GM12878 (cell line): ENCODE measurements around the gene TNFSF12. TPM values are rescaled to one million over a fixed set of nuclear protein-coding genes. Genes with fewer than 3 reads are reported as not detected.
A peak's percentile ranks its signal among the peaks of the same experiment; 100 is the strongest.

Source experiments
- ASH2L ChIP-seq: fragments of 300-600, 200-600 bp; sonication (generic); IDR thresholded peaks from 2 replicates; pipeline ENCODE4 v1.6.1; 2017; ENCODE audit warnings: low read depth, mild to moderate bottlenecking, borderline replicate concordance
- BCLAF1 ChIP-seq: fragments of 450-650 bp; IDR thresholded peaks from 2 replicates; pipeline ENCODE4 v1.6.1; 2017; ENCODE audit warnings: antibody characterized with exemption, mild to moderate bottlenecking, moderate library complexity
- E2F8 ChIP-seq: fragments of 450-650 bp; IDR thresholded peaks from 2 replicates; pipeline ENCODE4 v1.6.1; 2018; ENCODE audit warnings: mild to moderate bottlenecking, low read depth, moderate library complexity; ENCODE audit not compliant: partially characterized antibody
- ELK1 ChIP-seq: IDR thresholded peaks from 2 replicates; pipeline ENCODE4 v1.6.1; 2012; ENCODE audit warnings: low read depth, low read length, improper control_type of control experiment
- EP300 ChIP-seq, 2 experiments: fragments of 150-350 bp in 1 of 2; IDR thresholded peaks; 2 replicates each; pipeline ENCODE4 v1.6.1; 2011 to 2012; ENCODE audit warnings: low read depth in 2 of 2, low read length in 2 of 2, borderline replicate concordance in 1 of 2, improper control_type of control experiment in 1 of 2, inconsistent platforms in 1 of 2; ENCODE audit not compliant: control insufficient read depth in 1 of 2
- HDAC6 ChIP-seq: fragments of 200-600 bp; sonication (generic); IDR thresholded peaks from one replicate; pipeline ENCODE4 v1.8.0; 2017; ENCODE audit warnings: antibody characterized with exemption; ENCODE audit not compliant: unreplicated experiment
- KLF5 ChIP-seq: fragments of 450-650 bp; IDR thresholded peaks from 2 replicates; pipeline ENCODE4 v1.6.1; 2014; ENCODE audit warnings: mild to moderate bottlenecking; ENCODE audit not compliant: partially characterized antibody
- PAX5 ChIP-seq: IDR thresholded peaks from 2 replicates; pipeline ENCODE4 v1.6.1; 2011; ENCODE audit warnings: low read depth, low read length, borderline replicate concordance
- POLR2AphosphoS2 ChIP-seq: IDR thresholded peaks from 2 replicates; pipeline ENCODE4 v1.6.1; 2011; ENCODE audit warnings: low read depth, mild to moderate bottlenecking, low read length, improper control_type of control experiment, moderate library complexity
- POLR2AphosphoS5 ChIP-seq: IDR thresholded peaks from 2 replicates; pipeline ENCODE4 v1.6.1; 2011; ENCODE audit warnings: mild to moderate bottlenecking, low read length, inconsistent platforms
- RELB ChIP-seq: fragments of 450-650 bp; IDR thresholded peaks from 2 replicates; pipeline ENCODE4 v1.6.1; 2017; ENCODE audit warnings: low read depth, mild to moderate bottlenecking, moderate library complexity
- SMAD1 ChIP-seq: fragments of 450-650 bp; IDR thresholded peaks from 2 replicates; pipeline ENCODE4 v1.6.1; 2018; ENCODE audit warnings: mild to moderate bottlenecking, low read depth; ENCODE audit not compliant: partially characterized antibody
- SMAD5 ChIP-seq: IDR thresholded peaks from 2 replicates; pipeline ENCODE4 v1.6.1; 2016; ENCODE audit warnings: antibody characterized with exemption, low read depth
- TCF3 ChIP-seq: IDR thresholded peaks from 2 replicates; pipeline ENCODE4 v1.6.1; 2012; ENCODE audit warnings: low read depth, mild to moderate bottlenecking, low read length, borderline replicate concordance; ENCODE audit not compliant: insufficient read depth
- ZNF592 ChIP-seq: fragments of 450-650 bp; IDR thresholded peaks from 2 replicates; pipeline ENCODE4 v1.6.1; 2017; ENCODE audit warnings: mild to moderate bottlenecking, moderate library complexity
- polyA plus RNA-seq, 11 experiments: library from polyadenylated mRNA; depleted of rRNA in 4 of 11; unstranded in 6 of 11; stranded (reverse) in 5 of 11; fragments of >200 nt; fragmentation: Nextera tagmentation in 4 of 11; fragmentation: Illumina TruSeq in 1 of 11; extraction: Ambion mirVana in 4 of 11; extraction: Trizol in 1 of 11; gene quantifications; 1 replicate in 1 of 11; 2 replicates in 10 of 11; pipeline versions ENCODE4 v1.2.1 to v1.2.3, GENCODE V29; 2011 to 2016; ENCODE audit warnings: inconsistent platforms in 2 of 11, missing spikeins in 2 of 11, low read depth in 1 of 11
- total RNA-seq, 4 experiments: library from RNA; depleted of rRNA in 3 of 4; stranded (reverse); fragments of >200 nt in 3 of 4; fragmentation: Illumina TruSeq in 1 of 4; extraction: Trizol in 1 of 4; gene quantifications; 2 replicates each; pipeline versions ENCODE4 v1.2.1 to v1.2.3, GENCODE V29; 2013 to 2021

Gene TNFSF12
- total and polyA plus RNA-seq, 10 of the 15 experiments (the other 5 are each of a cell fraction or from before 2014, with no cell fraction given): 0.32 to 7.0 (median 2.6) TPM

- peak; percentile 73; the same call in 1 of the 2 replicates for TF ChIP-seq ASH2L
- TF ChIP-seq HDAC6: peak; percentile 96
- peak; percentile 95 for TF ChIP-seq SMAD1
- TF ChIP-seq ZNF592: no peak
- no peak for TF ChIP-seq EP300 (IDR thresholded peaks at IDR 0.05; ENCODE audit: borderline replicate concordance in 1 of 2, control insufficient read depth in 1 of 2, low read depth in 2 of 2, low read length in 2 of 2)
- TF ChIP-seq RELB: no peak
- TF ChIP-seq POLR2AphosphoS5: peak; percentile 99
- TF ChIP-seq KLF5: peak; percentile 95
- peak; percentile 24 for TF ChIP-seq E2F8
- TF ChIP-seq POLR2AphosphoS2: peak; percentile 98
- no peak for TF ChIP-seq BCLAF1
- TF ChIP-seq TCF3: peak; percentile 89; the same call in 1 of the 2 replicates
- TF ChIP-seq SMAD5: peak; percentile 98
- TF ChIP-seq ELK1: peak; percentile 78; the same call in 1 of the 2 replicates
- 0 out of 2 replicates have a peak, but pooled peaks have one; percentile 3 for TF ChIP-seq PAX5
Observed at GRCh38 chr17:7572588-7573323, 23.9 kb downstream of the TNFSF12 start (continued).
